Measurements from ENCODE around the gene TNS1. TPM values are rescaled to one million over a fixed set of nuclear protein-coding genes. Genes with fewer than 3 reads are reported as not detected.
A peak's percentile ranks its signal among the peaks of the same experiment; 100 is the strongest.
"Not testable (repeated sequence)": the region's sequence is repeated elsewhere in the genome, so short reads cannot be mapped to it uniquely, and the experiment has no call there.

TNS1 gene
- total RNA-seq, 1 donor from 2014 or later: 505 TPM

DNA sequence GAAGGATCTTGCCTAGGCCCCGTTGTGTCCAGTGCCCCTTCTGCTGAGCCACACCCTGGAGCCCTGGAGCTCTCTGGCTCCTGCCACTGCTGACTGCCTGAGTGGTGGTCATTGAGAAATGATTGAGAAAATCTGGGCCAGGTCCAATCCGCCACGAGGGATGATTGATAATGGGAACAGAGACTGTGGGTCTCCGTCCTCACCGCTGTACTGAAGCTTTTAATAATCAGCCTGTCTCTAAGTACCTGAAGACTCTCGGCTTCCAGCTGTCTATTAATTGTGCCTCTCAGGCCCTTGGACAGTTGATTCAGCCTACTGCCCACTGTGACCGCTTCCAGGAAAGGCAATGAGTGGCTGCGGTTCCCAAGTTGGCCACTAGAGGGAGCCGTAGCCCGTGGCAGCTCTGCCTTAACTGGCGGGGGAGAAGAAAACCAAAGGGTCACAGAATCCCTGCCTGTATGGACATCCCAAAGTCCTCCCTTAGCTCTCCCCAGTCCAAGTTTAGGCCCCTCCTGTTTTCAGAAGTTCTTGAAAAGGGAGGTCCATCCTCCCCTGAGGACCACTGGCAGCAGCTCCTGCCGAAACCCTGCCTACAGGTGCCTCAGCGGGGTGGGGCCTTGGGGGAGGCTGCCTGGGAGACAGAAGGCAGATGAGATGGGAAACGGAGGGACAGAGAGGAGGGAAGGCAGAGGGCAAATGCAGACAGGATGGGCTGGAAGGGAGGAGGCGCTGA lies 213.6 kb downstream of the TNS1 start:
- Histone ChIP-seq H3K27ac (peak overlapping the region; percentile 49), H3K27me3 (ENCODE audit: low read depth) (no peaks in the 10 kb centered on the region), H3K4me3 (peak overlapping the region; percentile 30), H3K9me3 (no peaks in the 10 kb centered on the region), H3K36me3 (peaks cover 12% of the 10 kb centered on the region), H3K4me1 (peaks cover 29% of the 10 kb centered on the region)
- peak; percentile 84 for DNase-seq
- intact Hi-C loops (cut with DNase I): no loop called here
- ATAC-seq: peak; percentile 74 to 84
- TF ChIP-seq CTCF (IDR thresholded peaks at IDR 0.05): peak; percentile 99

GRCh38 chr2:217788669-217789002 lies 214.2 kb downstream of the TNS1 start:
- H3K27ac ChIP-seq: no peak overlapping the region
- H3K36me3 ChIP-seq: peaks cover 12% of the 10 kb centered on the region
- H3K4me1 ChIP-seq: peaks cover 24% of the 10 kb centered on the region
- H3K4me3 ChIP-seq: peak overlapping the region; percentile 4
- DNase-seq (no peak), ATAC-seq (no peak)
- TF ChIP-seq CTCF (IDR thresholded peaks at IDR 0.05): no peak
- H3K27me3 ChIP-seq (ENCODE audit: low read depth): no peaks in the 10 kb centered on the region
- H3K9me3 ChIP-seq: no peaks in the 10 kb centered on the region
- intact Hi-C loops (cut with DNase I): no loop called here

DNA sequence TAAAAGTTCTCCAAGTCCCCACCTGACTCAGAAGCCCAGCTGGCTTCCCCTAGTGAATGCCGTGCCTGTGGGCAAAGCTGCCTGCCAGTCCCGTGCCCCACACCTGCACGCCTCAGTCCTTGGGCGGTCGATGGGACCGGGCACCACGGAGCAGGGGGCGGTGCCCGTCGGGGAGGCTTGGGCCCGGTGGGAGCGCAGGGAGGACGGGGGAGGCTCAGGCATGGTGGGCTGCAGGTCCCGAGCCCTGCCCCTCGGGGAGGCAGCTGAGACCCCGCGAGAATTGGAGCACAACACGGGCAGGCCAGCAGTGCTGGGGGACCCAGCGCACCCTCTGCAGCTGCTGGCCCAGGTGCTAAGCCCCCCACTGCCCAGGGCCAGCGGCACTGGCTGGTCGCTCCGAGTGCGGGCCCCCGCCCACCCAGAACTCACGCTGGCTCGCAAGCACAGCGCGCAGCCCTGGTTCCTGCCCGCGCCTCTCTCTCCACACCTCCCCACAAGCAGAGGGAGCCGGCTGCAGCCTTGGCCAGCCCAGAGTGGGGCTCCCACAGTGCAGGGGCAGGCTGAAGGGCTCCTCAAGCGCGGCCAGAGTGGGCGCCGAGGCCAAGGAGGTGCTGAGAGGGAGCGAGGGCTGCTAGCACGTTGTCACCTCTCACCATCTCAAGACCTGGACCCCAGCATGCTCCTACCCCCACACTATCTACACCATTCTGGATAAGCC lies 215.5 kb downstream of the TNS1 start:
- Histone ChIP-seq H3K4me1 (peaks cover 24% of the 10 kb centered on the region), H3K4me3 (no peak overlapping the region), H3K36me3 (peaks cover 12% of the 10 kb centered on the region), H3K27ac (no peak overlapping the region), H3K9me3 (no peaks in the 10 kb centered on the region), H3K27me3 (ENCODE audit: low read depth) (no peaks in the 10 kb centered on the region)
- intact Hi-C loops (cut with DNase I): no loop called here
- DNase-seq: no peak
- no peak for ATAC-seq
- TF ChIP-seq CTCF (IDR thresholded peaks at IDR 0.05): no peak

GRCh38 chr2:217786560-217786959 lies 216.2 kb downstream of the TNS1 start:
- H3K27ac ChIP-seq; intact Hi-C loops (cut with DNase I); DNase-seq; ATAC-seq; H3K27me3 ChIP-seq (ENCODE audit: low read depth); H3K9me3 ChIP-seq; H3K4me3 ChIP-seq: not testable (repeated sequence)
- peaks cover 24% of the 10 kb centered on the region for H3K4me1 ChIP-seq
- peaks cover 12% of the 10 kb centered on the region for H3K36me3 ChIP-seq

DNA sequence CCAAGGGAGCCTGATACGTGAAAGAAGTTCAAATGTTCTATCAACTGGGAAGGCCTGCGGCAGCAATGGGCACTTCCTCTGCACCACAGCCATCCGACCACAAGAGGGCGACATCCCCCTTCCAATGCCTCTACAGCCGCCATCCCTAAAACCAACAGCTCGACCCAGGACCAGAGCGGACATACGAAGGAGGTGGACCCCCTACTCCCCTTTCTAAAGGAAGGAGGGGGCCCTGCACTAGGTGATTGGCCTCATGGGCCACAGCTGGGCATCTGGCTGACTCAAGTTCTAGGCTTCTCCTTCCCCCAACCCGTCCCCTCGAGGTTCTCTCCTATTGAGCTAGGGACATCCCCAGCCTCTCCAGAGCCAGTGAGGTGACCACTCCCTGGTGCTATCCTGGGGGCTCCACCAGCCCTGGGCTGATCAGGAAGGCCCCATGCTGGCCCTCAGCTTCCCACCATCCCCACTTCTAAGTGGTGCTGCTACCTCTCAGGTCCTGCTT lies 217.2 kb downstream of the TNS1 start:
- no peak overlapping the region for H3K27ac ChIP-seq
- H3K36me3 ChIP-seq: peaks cover 12% of the 10 kb centered on the region
- peak; percentile 96 for TF ChIP-seq CTCF (IDR thresholded peaks at IDR 0.05)
- intact Hi-C loops (cut with DNase I): no loop called here
- H3K9me3 ChIP-seq: no peaks in the 10 kb centered on the region
- no peak overlapping the region for H3K4me3 ChIP-seq
- ATAC-seq (peak; percentile 83 to 85), DNase-seq (peak; percentile 81)
- H3K27me3 ChIP-seq (ENCODE audit: low read depth): no peaks in the 10 kb centered on the region
- H3K4me1 ChIP-seq: peaks cover 18% of the 10 kb centered on the region
